Fibroblast of lung (primary cell): ENCODE measurements around the gene MACC1. TPM values are rescaled to one million over a fixed set of nuclear protein-coding genes. Genes with fewer than 3 reads are reported as not detected.

ENCODE experiments used
- DNase-seq, 2 donors: peaks; one replicate each; pipeline versions ENCODE4 v3.0.0 to v3.0.0-alpha.2; 2010; ENCODE audit warnings: low read depth in 2 of 2
- H2AFZ ChIP-seq: 2 replicates; pipeline ENCODE4 v1.5.1; 2012; ENCODE audit warnings: low read length, control low read depth, inconsistent platforms
- H3K27ac ChIP-seq: 2 replicates; pipeline ENCODE4 v1.5.1; 2011; ENCODE audit warnings: low read length, control low read depth; ENCODE audit not compliant: insufficient read depth
- H3K27me3 ChIP-seq: 2 replicates; pipeline ENCODE4 v1.5.1; 2011; ENCODE audit warnings: mild to moderate bottlenecking, low read length; ENCODE audit not compliant: control insufficient read depth, insufficient read depth
- H3K36me3 ChIP-seq: 2 replicates; pipeline ENCODE4 v1.5.1; 2011; ENCODE audit warnings: low read length; ENCODE audit not compliant: control insufficient read depth, insufficient read depth
- H3K4me1 ChIP-seq: 2 replicates; pipeline ENCODE4 v1.5.1; 2011; ENCODE audit warnings: low read length; ENCODE audit not compliant: control insufficient read depth, insufficient read depth; ENCODE audit errors: extremely low read depth
- H3K4me2 ChIP-seq: 2 replicates; pipeline ENCODE4 v1.5.1; 2011; ENCODE audit warnings: low read length, control low read depth; ENCODE audit not compliant: insufficient read depth; ENCODE audit errors: extremely low read depth
- H3K4me3 ChIP-seq, 4 experiments: fragments of 200-600 bp in 1 of 4; sonication (generic) in 1 of 4; replicated peaks in 1 of 4; 2 replicates each; pipeline ENCODE4 v1.5.1; 2011 to 2016; ENCODE audit warnings: low read length in 4 of 4, low read depth in 3 of 4, mild to moderate bottlenecking in 3 of 4, control low read depth in 2 of 4, inconsistent platforms in 1 of 4, mixed read lengths in 1 of 4; ENCODE audit not compliant: insufficient read depth in 1 of 4; ENCODE audit errors: control extremely low read depth in 1 of 4
- H3K79me2 ChIP-seq: 2 replicates; pipeline ENCODE4 v1.5.1; 2012; ENCODE audit warnings: mild to moderate bottlenecking, low read length, inconsistent platforms; ENCODE audit not compliant: control insufficient read depth, insufficient read depth
- H3K9ac ChIP-seq: 2 replicates; pipeline ENCODE4 v1.5.1; 2011; ENCODE audit warnings: mild to moderate bottlenecking, low read length, control low read depth; ENCODE audit not compliant: insufficient read depth
- H3K9me3 ChIP-seq: 2 replicates; pipeline ENCODE4 v1.5.1; 2012; ENCODE audit warnings: low read depth, low read length; ENCODE audit not compliant: control insufficient read depth, insufficient read depth
- H4K20me1 ChIP-seq: 2 replicates; pipeline ENCODE4 v1.5.1; 2011; ENCODE audit warnings: low read length; ENCODE audit not compliant: control insufficient read depth, insufficient read depth; ENCODE audit errors: extremely low read depth
- CTCF ChIP-seq, 2 donors: IDR thresholded peaks in 1 of 2; conservative IDR thresholded peaks in 1 of 2; 1 replicate in 1 of 2; 2 replicates in 1 of 2; pipeline ENCODE4 v1.5.1; 2011 to 2012; ENCODE audit warnings: low read length in 2 of 2, control low read depth in 1 of 2, inconsistent platforms in 1 of 2, low read depth in 1 of 2, mild to moderate bottlenecking in 1 of 2
- EZH2 ChIP-seq: IDR thresholded peaks from 2 replicates; pipeline ENCODE4 v1.5.1; 2012; ENCODE audit warnings: low read length, control low read depth, mild to moderate bottlenecking; ENCODE audit errors: missing control alignments
- polyA plus RNA-seq, 2 donors: library from polyadenylated mRNA; depleted of rRNA in 1 of 2; stranded (reverse) in 1 of 2; unstranded in 1 of 2; fragments of >200 nt; gene quantifications; 2 replicates each; pipeline ENCODE4 v1.2.1, GENCODE V29; 2011 to 2012; ENCODE audit warnings: missing spikeins in 1 of 2
- total RNA-seq: library from RNA; depleted of rRNA; stranded (reverse); fragments of >200 nt; gene quantifications from 2 replicates; pipeline ENCODE4 v1.2.1, GENCODE V29; 2014

The MACC1 gene
- total and polyA plus RNA-seq, 2 donors (not counting 1 experiment from before 2014, with no cell fraction given) = under 0.01 to 0.33 TPM

GRCh38 chr7:20228654-20229053 is 11.5 kb upstream of the MACC1 start:
- H3K9ac ChIP-seq = no peak overlapping the region
- no peak for DNase-seq
- H3K27ac ChIP-seq = no peak overlapping the region
- peaks cover 4% of the 10 kb centered on the region for H3K4me1 ChIP-seq
- H3K79me2 ChIP-seq = no peaks in the 10 kb centered on the region
- H4K20me1 ChIP-seq = no peaks in the 10 kb centered on the region
- no peaks in the 10 kb centered on the region for H3K9me3 ChIP-seq
- no peak overlapping the region for H3K4me2 ChIP-seq
- TF ChIP-seq CTCF (conservative IDR thresholded peaks at IDR 0.05 in 1 of 2, IDR thresholded peaks at IDR 0.05 in 1 of 2; ENCODE audit: low read depth in 1 of 2, low read length in 2 of 2) (no peak), EZH2 (no peak)
- no peaks in the 10 kb centered on the region for H3K27me3 ChIP-seq
- no peak overlapping the region for H3K4me3 ChIP-seq
- no peak overlapping the region for H2AFZ ChIP-seq
- H3K36me3 ChIP-seq = no peaks in the 10 kb centered on the region

- Histone ChIP-seq H3K4me3 (no peak overlapping the region), H3K79me2 (no peaks in the 10 kb centered on the region), H3K27me3 (no peaks in the 10 kb centered on the region), H3K36me3 (no peaks in the 10 kb centered on the region), H3K9me3 (no peaks in the 10 kb centered on the region), H3K4me2 (no peak overlapping the region), H3K4me1 (peaks cover 4% of the 10 kb centered on the region), H3K27ac (no peak overlapping the region), H4K20me1 (no peaks in the 10 kb centered on the region), H3K9ac (no peak overlapping the region), H2AFZ (no peak overlapping the region)
- TF ChIP-seq EZH2 (no peak), CTCF (conservative IDR thresholded peaks at IDR 0.05 in 1 of 2, IDR thresholded peaks at IDR 0.05 in 1 of 2; ENCODE audit: low read depth in 1 of 2, low read length in 2 of 2) (no peak)
- DNase-seq = no peak
These were observed 10.2 kb upstream of the MACC1 start for GRCh38 chr7:20227291-20227795.

GRCh38 chr7:20226860-20227259 is 9.7 kb upstream of the MACC1 start:
- H3K9me3 ChIP-seq = no peaks in the 10 kb centered on the region
- no peak overlapping the region for H3K9ac ChIP-seq

More at GRCh38 chr7:20226860-20227259, 9.7 kb upstream of the MACC1 start:
- H3K36me3 ChIP-seq = no peaks in the 10 kb centered on the region
- H2AFZ ChIP-seq = no peak overlapping the region
- no peaks in the 10 kb centered on the region for H4K20me1 ChIP-seq
- no peak for TF ChIP-seq CTCF (conservative IDR thresholded peaks at IDR 0.05 in 1 of 2, IDR thresholded peaks at IDR 0.05 in 1 of 2; ENCODE audit: low read depth in 1 of 2, low read length in 2 of 2)
- no peak for TF ChIP-seq EZH2
- H3K4me1 ChIP-seq = peaks cover 4% of the 10 kb centered on the region
- DNase-seq = no peak
- no peak overlapping the region for H3K4me2 ChIP-seq
- no peak overlapping the region for H3K27ac ChIP-seq
- H3K4me3 ChIP-seq = no peak overlapping the region
- no peaks in the 10 kb centered on the region for H3K79me2 ChIP-seq
- no peaks in the 10 kb centered on the region for H3K27me3 ChIP-seq
